Progenitor cell of endocrine pancreas (in vitro differentiated cells): ENCODE results near the gene ACAD11. TPM values are rescaled to one million over a fixed set of nuclear protein-coding genes. Genes with fewer than 3 reads are reported as not detected.

ENCODE experiments used
- DNase-seq: peaks from one replicate; pipeline ENCODE4 v3.0.0; 2021; ENCODE audit warnings: low spot score; ENCODE audit not compliant: unreplicated experiment
- H3K27ac Mint-ChIP-seq: 2 replicates; pipeline ENCODE4 v1.8.0; 2021; ENCODE audit warnings: mild to moderate bottlenecking, moderate library complexity, mixed read lengths
- H3K27me3 Mint-ChIP-seq: 2 replicates; pipeline ENCODE4 v1.8.0; 2021; ENCODE audit warnings: mixed read lengths
- H3K36me3 Mint-ChIP-seq: 2 replicates; pipeline ENCODE4 v1.8.0; 2022; ENCODE audit warnings: mixed read lengths; ENCODE audit not compliant: insufficient read depth
- H3K4me1 Mint-ChIP-seq: 2 replicates; pipeline ENCODE4 v1.8.0; 2021; ENCODE audit warnings: low read depth, mixed read lengths
- H3K4me3 Mint-ChIP-seq: 2 replicates; pipeline ENCODE4 v1.8.0; 2021; ENCODE audit warnings: low read depth, mild to moderate bottlenecking, moderate library complexity, mixed read lengths
- H3K9me3 Mint-ChIP-seq: 2 replicates; pipeline ENCODE4 v1.8.0; 2021; ENCODE audit warnings: low read depth, mixed read lengths
- total RNA-seq: library from RNA; stranded (reverse); gene quantifications from 2 replicates; pipeline ENCODE4 v1.2.1, GENCODE V29; 2021
- TF ChIP-seq, protein P1 (sequence below): fragments of 200-600 bp; sonication (generic); IDR thresholded peaks from one replicate; pipeline ENCODE4 v1.5.0; 2021; ENCODE audit warnings: antibody characterized with exemption, mild to moderate bottlenecking; ENCODE audit not compliant: unreplicated experiment

The ACAD11 gene
- total RNA-seq, 1 donor from 2014 or later, result 14.2 TPM

DNA sequence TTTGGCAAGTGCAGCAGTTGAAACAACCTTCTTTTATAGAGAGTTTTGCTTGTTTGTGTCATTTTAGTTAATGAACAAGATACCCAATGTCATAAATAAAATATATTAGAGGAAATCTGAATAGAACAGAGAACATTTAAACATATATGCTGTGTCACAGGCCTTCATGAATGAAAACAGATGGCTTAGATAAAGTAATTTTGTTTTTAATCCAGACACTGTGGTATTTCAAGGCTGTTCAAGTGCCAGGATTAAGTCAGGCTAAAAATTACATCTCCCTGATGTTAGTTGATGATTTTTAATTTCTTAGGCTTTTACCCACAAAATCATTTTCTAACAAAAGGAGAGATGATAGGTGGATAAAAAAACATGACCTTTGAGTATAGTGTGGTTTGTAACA, 67.4 kb downstream of the ACAD11 start:
- no peaks in the 10 kb centered on the region for H3K9me3 Mint-ChIP-seq
- H3K4me3 Mint-ChIP-seq, result no peak overlapping the region
- no peaks in the 10 kb centered on the region for H3K4me1 Mint-ChIP-seq
- H3K36me3 Mint-ChIP-seq, result no peaks in the 10 kb centered on the region
- TF ChIP-seq, protein P1, sequence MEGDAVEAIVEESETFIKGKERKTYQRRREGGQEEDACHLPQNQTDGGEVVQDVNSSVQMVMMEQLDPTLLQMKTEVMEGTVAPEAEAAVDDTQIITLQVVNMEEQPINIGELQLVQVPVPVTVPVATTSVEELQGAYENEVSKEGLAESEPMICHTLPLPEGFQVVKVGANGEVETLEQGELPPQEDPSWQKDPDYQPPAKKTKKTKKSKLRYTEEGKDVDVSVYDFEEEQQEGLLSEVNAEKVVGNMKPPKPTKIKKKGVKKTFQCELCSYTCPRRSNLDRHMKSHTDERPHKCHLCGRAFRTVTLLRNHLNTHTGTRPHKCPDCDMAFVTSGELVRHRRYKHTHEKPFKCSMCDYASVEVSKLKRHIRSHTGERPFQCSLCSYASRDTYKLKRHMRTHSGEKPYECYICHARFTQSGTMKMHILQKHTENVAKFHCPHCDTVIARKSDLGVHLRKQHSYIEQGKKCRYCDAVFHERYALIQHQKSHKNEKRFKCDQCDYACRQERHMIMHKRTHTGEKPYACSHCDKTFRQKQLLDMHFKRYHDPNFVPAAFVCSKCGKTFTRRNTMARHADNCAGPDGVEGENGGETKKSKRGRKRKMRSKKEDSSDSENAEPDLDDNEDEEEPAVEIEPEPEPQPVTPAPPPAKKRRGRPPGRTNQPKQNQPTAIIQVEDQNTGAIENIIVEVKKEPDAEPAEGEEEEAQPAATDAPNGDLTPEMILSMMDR, result no peak
- H3K27me3 Mint-ChIP-seq, result no peaks in the 10 kb centered on the region
- DNase-seq, result no peak
- H3K27ac Mint-ChIP-seq, result no peak overlapping the region

DNA sequence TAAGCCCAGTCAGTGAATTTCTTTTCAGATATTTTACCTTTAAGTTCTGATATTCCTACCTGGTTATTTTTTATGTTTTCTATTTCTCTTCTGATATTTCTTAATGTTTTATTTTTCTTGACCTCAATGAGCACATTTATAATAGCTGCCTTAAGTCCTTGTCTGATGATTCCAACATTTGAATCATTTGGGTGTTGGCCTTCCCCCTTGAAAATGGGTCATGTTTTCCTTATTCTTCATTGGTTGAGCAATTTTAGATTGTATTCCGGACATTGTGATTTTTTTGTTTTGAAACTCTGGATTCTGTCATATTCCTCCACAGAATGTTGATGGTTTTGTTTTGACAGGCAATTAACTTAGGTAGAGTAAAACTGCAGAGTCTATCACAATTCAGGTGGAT, 72.2 kb downstream of the ACAD11 start:
- no peak overlapping the region for H3K27ac Mint-ChIP-seq
- H3K36me3 Mint-ChIP-seq, result peaks cover 2% of the 10 kb centered on the region
- TF ChIP-seq, protein P1, result no peak
- H3K9me3 Mint-ChIP-seq, result no peaks in the 10 kb centered on the region
- H3K4me1 Mint-ChIP-seq, result no peaks in the 10 kb centered on the region
- no peak for DNase-seq
- no peak overlapping the region for H3K4me3 Mint-ChIP-seq
- no peaks in the 10 kb centered on the region for H3K27me3 Mint-ChIP-seq

- Mint-ChIP-seq H3K4me1 (no peaks in the 10 kb centered on the region), H3K4me3 (no peak overlapping the region), H3K9me3 (peaks cover 5% of the 10 kb centered on the region), H3K27me3 (no peaks in the 10 kb centered on the region), H3K27ac (no peak overlapping the region), H3K36me3 (peaks cover 13% of the 10 kb centered on the region)
- TF ChIP-seq, protein P1, result no peak
- DNase-seq, result no peak
Observed at GRCh38 chr3:132573797-132574211, 85.8 kb downstream of the ACAD11 start.

- Mint-ChIP-seq H3K36me3 (peaks cover 8% of the 10 kb centered on the region), H3K9me3 (peaks cover 5% of the 10 kb centered on the region), H3K27me3 (no peaks in the 10 kb centered on the region), H3K4me3 (no peak overlapping the region), H3K27ac (no peak overlapping the region), H3K4me1 (no peaks in the 10 kb centered on the region)
- DNase-seq, result no peak
- TF ChIP-seq, protein P1, result no peak
Observed at GRCh38 chr3:132570016-132570415, 89.6 kb downstream of the ACAD11 start.

DNA sequence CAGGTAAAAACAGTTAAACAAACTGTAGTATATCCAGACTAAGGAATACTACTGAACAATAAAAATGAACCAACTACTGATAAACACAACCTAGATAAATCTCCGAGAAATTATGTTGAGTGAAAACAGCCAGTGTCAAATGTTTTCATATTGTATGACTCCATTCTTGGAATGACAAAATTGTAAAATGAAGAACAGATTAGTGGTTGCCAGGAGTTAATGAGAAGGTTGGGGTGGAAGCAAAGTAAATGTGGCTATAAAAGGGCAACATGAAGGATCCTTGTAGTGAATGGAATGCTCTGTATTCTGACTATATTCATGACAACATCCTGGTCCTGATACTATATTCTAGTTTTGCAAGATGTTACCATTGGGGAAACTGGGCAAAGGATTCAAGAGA, 90.0 kb downstream of the ACAD11 start:
- no peak overlapping the region for H3K27ac Mint-ChIP-seq
- H3K27me3 Mint-ChIP-seq, result no peaks in the 10 kb centered on the region
- no peak for DNase-seq
- TF ChIP-seq, protein P1, result no peak
- no peaks in the 10 kb centered on the region for H3K4me1 Mint-ChIP-seq
- peaks cover 8% of the 10 kb centered on the region for H3K36me3 Mint-ChIP-seq
- H3K4me3 Mint-ChIP-seq, result no peak overlapping the region
- H3K9me3 Mint-ChIP-seq, result peaks cover 5% of the 10 kb centered on the region
